ENCODE data around the gene MAML3.
"Not testable (repeated sequence)": the region's sequence is repeated elsewhere in the genome, so short reads cannot be mapped to it uniquely, and the experiment has no call there.

MAML3 gene

GRCh38 chr4:139961344-139961946 lies 192.5 kb downstream of the MAML3 start:
- no peak for DNase-seq (ENCODE audit: low read depth in 2 of 2)

GRCh38 chr4:139959396-139959795 lies 194.6 kb downstream of the MAML3 start:
- DNase-seq (ENCODE audit: low read depth in 2 of 2) = no peak

DNA sequence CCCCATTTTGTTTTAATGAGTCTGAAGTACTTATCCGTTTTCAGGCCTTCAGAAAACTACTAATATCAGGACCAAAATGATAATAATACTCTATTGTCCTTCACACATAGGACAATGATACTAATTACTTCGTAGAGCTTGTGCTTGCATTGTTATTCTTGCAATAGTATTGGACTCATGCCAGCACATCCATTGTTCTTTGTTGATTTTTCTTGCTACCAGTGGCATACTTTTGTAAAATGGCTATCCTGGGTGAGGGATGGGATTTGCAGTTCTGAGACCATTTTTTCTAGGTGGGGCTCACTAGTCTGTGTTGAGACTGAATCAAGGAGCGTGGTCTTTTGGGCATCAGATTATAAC lies 195.3 kb downstream of the MAML3 start:
- DNase-seq (ENCODE audit: low read depth in 2 of 2) = no peak

- no peak for DNase-seq (ENCODE audit: low read depth in 2 of 2)
Measured at GRCh38 chr4:139957986-139958738, 195.8 kb downstream of the MAML3 start.

GRCh38 chr4:139957065-139957464 lies 196.9 kb downstream of the MAML3 start:
- no peak for DNase-seq (ENCODE audit: low read depth in 2 of 2)

DNA sequence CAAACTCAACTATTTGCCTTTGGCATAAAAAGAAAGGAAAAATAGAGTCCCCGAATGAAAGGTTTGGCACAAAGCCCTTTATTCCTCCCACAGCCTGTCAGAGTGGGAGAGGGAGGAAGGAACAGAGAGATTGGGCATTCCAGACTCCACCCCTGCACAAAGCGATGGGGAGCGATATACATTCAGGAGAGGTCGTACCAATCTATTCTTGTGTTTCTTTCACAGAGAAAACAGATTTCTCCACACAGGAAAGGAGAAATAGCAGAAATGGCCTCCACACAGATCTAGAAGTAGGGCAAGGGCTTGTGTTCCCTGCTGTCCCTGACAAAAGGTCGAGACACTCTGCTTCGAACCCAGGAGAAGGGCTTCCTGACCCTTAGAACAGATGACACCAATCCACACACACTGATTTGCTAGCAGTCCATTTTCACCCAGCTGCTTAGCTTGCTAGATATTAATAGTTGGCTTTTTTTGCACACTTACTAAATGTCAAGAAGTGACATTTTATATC lies 197.4 kb downstream of the MAML3 start:
- DNase-seq (ENCODE audit: low read depth in 2 of 2) = no peak

- DNase-seq (ENCODE audit: low read depth in 2 of 2) = no peak
Measured at GRCh38 chr4:139955600-139955999, 198.4 kb downstream of the MAML3 start.

GRCh38 chr4:139954512-139954911 lies 199.5 kb downstream of the MAML3 start:
- no peak for DNase-seq (ENCODE audit: low read depth in 2 of 2)

GRCh38 chr4:139951021-139951420 lies 203.0 kb downstream of the MAML3 start:
- DNase-seq (ENCODE audit: low read depth in 2 of 2) = peak; percentile 41 to 45

DNA sequence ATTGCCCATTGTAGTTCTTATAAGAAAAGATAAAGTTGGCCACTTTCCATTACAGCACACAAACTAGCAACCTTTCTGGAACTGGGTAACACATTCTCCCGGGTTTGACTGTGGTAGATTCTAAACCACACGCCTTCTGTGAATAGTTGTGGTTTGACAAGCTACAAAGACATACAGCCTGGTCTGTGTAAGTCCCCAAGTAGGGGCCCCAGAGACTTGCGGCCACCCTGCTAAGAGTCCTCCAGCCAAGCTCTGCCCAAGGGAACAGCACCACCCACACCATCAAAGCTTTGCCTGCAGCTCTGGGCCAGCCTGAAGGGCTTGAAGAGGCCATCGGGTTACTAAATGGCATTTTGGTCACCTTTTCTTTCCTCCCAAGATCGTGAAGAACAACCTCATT lies 203.4 kb downstream of the MAML3 start:
- DNase-seq (ENCODE audit: low read depth in 2 of 2) = peak; percentile 74 to 79

DNA sequence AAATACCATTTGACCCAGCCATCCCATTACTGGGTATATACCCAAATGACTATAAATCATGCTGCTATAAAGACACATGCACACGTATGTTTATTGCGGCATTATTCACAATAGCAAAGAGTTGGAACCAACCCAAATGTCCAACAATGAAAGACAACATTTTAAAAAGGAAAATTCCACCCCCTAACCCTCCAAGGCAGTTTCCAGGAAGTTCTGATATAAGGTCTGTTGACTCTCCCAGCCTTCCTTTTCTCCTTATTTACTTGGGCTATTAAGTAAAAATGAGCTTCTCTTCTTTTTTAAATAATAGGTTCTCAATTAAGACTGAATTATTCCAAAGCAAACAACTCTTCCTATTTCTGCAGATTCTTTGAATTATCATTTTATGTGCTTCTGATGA lies 209.1 kb downstream of the MAML3 start:
- DNase-seq (ENCODE audit: low read depth in 2 of 2) = not testable (repeated sequence)

- no peak for DNase-seq (ENCODE audit: low read depth in 2 of 2)
Measured at GRCh38 chr4:139943277-139943676, 210.7 kb downstream of the MAML3 start.

DNA sequence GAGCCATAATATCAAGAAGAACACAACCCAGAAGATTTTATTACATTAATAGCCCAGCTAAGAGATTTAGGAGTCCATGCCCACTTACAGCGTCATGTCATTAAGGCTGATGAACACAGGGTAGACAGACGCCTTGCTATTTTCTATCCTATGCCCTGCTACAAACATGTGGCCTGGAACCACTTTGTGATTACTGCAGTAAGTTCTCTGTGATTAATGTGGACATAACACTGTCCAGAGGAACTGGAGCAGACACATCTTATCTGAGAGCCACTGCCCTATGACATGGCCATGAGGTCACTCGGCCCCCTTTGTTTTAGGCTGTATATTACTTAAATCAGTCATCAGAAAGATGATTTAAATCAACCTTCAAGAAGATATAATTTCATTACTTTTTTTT lies 211.7 kb downstream of the MAML3 start:
- DNase-seq (ENCODE audit: low read depth in 2 of 2) = no peak

GRCh38 chr4:139940600-139940999 lies 213.4 kb downstream of the MAML3 start:
- DNase-seq (ENCODE audit: low read depth in 2 of 2) = no peak

GRCh38 chr4:139938414-139938813 lies 215.6 kb downstream of the MAML3 start:
- DNase-seq (ENCODE audit: low read depth in 2 of 2) = no peak

DNA sequence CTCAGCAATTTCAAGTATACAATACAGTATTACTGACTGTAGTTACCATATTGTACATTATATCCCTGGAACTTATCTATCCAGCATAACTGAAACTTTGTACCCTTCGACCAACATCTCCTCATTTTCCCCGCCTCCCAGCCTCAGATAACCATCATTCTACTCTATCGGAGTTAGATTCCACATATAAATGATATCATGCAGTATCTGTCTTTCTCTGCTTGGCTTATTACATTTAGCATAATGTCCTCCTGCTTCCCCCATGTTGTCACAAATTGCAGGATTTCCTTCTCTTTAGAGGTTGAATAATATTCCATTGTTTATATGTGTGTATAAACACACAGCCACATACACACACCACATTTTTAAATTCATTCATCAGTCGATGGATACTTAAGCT lies 218.1 kb downstream of the MAML3 start:
- DNase-seq (ENCODE audit: low read depth in 2 of 2) = no peak

DNA sequence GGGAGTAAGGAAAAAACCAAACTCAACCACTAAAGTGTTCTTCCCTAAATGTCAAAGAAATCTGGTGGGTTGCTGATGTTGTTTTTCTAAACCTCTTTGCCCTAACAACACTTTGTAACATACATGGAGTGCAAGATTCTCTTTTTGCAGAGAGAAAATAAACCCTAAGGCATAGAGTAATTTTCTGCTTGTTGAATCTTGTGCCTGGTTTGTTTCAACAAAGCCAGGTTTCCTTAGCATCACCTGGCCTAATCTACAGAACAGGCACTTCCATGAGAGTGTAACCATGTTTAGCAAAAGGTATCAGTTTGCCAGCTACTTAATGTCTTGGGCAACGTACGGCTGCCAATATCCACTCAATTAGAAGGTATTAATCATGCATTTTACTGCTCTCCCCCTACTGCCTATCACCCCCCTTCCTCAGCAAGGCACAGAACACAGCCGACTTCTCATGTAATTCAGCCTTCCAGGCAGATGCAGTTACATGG lies 219.2 kb downstream of the MAML3 start:
- no peak for DNase-seq (ENCODE audit: low read depth in 2 of 2)

- DNase-seq (ENCODE audit: low read depth in 2 of 2) = no peak
Measured at GRCh38 chr4:139934057-139934707, 219.8 kb downstream of the MAML3 start.

- no peak for DNase-seq (ENCODE audit: low read depth in 2 of 2)
Measured at GRCh38 chr4:139933541-139933940, 220.4 kb downstream of the MAML3 start.

- DNase-seq (ENCODE audit: low read depth in 2 of 2) = no peak
Measured at GRCh38 chr4:139933104-139933503, 220.9 kb downstream of the MAML3 start.

DNA sequence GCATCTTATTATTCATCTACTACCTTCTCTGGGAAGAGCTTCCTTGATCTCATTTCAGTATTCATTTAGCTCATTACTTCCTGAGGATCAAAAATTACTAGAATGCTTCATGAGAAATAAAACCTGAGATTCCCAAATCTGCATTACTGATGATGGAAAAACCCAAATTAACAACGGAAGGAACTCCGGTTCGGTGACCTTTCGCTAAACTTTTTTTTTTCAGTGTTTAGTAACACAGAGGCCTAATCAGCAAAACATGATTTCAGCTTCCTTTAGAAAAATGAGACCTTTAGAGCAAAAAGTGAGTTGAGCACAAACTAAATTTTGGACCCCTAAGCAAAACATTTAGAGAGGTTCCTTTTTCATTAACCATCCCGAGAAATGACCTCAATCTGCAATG lies 229.2 kb downstream of the MAML3 start:
- no peak for DNase-seq (ENCODE audit: low read depth in 2 of 2)

DNA sequence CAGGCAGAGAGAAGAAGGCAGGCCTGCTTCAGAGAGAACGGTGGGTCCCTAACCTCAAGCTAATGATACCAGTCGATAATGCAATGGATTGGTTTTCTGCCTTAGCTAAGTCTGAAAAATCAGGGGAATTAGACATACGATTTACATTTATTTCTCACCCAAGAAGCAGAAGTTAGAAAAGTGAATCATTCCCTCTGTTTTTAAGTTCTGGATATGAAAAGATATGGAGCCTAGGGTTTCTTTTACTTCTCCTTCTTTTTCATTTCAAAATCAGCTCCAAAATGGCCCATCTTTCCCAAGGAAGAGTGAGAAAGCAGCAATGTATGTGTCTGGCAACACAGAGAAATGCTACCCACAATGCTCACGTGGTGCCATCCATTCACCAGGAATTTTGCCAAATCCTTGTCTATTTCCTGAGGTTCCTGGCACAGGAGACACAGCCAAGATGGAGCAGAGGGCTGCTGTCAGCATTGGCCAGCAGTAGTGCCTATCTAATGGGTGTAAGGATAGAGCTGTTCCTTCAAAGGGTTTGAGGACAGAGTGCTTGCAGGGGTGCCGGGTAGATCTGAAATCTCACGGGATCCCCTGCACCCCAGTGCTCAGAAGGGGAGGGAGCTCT lies 231.5 kb downstream of the MAML3 start:
- no peak for DNase-seq (ENCODE audit: low read depth in 2 of 2)

All from fibroblast of skin of left biceps (primary cell).